ENCODE measurements around the gene CECR2.

Gene CECR2

DNA sequence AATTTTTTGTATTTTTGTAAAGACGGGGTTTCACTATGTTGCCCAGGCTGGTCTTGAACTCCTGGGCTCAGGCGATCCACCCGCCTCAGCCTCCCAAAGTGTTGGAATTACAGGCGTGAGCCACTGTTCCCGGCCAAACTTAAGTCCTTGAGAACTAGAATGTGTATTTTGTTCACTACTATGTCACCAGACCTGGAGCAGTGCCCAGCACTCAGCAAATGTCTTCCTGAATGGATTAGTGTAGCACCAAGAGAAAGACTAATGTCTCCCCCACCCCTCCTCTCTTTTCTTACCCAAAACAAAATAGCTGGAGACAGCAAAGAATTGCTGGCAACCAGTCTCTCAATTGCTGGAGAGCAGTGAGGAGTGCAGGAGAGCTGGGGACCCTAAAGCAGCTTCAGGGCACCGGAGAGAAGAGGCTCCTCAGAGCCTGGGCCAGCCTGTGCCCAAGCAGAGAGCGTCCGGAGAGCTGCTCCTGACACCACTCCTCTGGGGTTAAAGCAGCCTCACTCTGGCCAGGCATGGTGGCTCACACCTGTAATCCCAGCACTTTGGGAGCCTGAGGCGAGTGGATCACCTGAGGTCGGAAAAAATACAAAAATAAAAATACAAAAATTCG lies 209.0 kb downstream of the CECR2 start:
- DNase-seq: no peak

DNA sequence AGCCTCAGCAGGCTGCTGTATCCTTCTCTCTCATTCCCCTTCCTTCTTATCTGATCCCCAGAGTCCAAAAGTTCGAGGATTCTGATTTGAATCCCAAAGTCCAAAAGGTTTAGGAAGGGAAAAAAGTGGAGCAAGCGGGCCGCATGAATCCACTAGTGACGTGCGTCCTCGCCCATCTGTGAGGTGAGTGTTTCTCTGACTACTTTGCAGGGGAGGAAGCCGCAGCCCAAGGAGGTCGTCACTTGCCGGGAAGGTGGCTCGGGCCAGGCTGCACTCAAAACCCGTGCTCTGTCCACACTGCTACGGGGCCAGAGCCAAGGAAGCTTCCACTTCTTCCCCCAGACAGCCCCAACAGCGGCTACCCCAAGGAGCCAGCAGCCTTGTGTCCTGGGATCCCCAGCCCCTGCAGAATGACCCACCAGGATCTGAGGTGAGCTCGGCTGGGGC lies 210.3 kb downstream of the CECR2 start:
- DNase-seq: no peak

DNA sequence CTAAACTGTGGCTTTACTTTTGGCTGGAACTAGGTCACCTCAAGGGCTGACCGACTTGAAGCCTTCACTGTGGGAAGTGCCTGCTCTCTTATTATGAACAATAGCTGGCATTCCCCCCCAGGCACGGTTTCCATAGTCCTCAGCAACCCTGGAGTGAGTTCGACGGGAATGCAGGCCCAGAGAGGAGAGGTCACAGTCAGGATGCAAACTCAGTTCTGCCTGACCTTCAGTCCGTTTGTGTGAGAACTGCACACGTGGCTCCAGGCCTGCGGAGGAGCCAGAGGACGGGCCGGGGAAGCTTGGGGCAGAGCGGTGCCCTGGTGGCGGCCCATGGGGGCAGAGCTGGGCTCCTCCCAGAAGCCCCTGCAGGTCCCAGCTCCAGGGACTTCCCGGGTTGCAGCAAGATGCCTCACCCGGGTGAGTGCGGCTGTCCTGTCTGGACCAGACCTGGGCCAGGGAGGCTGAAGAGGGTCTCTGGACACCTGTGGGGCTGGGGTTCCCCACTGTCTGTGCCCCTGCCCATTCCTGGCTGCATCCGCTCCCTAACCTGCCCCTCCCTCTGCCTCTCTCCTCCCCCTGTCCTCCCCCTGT lies 211.3 kb downstream of the CECR2 start:
- DNase-seq: no peak

DNA sequence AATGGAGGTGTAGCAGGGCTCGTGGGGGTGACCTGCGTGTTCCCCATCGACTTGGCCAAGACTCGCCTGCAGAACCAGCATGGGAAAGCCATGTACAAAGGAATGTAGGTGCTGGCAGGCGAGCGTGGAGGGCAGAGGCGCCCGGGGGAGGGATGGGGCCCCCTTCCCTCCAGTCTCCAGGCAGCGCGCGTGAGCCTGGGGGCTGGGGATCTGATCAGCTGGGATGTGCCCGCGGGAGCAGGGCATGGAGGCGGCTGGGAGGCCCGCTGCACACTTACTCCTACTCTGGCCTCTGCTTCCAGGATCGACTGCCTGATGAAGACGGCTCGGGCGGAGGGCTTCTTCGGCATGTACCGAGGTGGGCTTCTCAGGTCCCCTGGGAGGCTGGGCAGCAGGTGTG lies 211.8 kb downstream of the CECR2 start:
- no peak for DNase-seq

DNA sequence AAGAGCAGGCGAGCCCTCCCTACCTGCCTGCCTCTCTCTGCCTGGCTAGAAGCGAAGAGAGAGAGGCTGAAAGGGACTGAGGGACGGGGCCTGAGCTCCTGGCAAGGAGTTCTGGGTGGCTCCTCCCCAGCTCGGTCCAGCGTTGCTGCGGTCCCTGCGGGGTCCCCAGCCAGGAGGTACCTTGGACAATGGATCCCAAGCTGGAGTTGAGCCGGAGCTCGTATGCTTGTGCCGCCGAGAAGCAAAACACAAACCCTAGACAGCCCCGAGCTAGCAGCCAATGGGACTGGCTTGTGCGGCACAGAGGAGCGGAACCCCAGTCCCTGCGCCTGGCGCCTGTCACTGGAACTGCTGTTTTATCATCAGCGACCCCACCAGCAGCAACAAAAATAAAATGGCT lies 212.4 kb downstream of the CECR2 start:
- no peak for DNase-seq

DNA sequence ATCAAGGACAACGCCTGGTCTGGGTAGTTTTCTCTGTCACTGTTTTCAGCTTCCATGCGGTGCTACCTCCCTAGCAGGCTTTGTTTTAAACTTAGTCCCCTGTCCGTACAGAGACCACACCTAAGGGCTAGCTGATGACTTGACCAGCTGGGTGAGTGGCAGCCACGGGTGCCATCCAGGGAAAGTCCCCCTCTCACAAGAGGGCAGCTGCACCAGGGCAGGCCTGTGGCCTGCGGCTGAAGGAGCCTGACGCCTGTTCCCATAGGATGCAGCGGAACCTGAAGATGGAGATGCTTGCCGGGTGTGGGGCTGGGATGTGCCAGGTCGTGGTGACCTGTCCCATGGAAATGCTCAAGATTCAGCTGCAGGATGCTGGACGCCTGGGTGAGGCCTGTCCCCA lies 213.9 kb downstream of the CECR2 start:
- no peak for DNase-seq

DNA sequence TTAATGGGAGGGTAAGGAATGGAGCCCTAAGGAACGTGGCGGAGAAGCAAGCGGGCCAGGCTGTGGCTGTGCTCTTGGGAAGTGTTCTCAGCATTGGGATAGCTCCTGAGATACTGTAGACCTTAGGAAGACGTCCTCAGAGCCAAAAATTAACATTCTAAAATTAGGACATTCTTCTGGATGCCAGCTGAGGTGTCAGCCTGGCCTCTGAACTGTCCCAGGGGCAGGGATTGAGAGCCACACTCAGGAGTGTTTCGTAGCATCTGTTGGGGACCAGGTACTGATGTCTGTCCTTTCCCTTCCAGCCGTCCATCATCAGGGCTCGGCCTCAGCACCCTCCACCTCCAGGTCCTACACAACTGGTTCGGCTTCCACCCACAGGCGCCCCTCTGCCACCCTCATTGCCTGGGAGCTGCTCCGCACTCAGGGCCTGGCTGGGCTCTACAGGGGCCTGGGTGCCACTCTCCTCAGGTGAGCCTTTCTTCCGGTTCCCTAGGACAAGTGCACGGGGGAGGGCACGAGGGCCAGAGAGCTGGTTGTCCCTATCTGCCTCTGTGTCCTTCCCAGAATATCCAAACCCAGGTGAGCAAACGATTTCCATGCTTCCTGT lies 217.7 kb downstream of the CECR2 start:
- DNase-seq: no peak

DNA sequence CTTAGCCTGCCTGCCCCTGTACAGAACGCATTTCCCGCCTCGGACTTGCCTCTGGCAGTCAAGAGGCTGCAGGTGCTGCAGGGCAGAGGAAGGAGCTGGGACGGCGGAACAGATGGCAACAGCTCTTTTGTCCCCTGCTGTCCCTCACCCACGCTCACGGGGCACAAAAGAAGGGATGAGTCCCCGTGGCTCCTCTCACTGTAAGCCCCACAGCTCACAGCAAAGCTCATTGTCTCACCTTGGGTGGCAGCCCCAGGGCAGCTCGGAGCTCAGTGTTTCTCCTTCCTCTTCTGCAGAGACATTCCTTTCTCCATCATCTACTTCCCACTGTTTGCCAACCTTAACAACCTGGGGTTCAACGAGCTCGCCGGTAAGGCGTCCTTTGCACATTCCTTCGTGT lies 218.4 kb downstream of the CECR2 start:
- DNase-seq: no peak

DNA sequence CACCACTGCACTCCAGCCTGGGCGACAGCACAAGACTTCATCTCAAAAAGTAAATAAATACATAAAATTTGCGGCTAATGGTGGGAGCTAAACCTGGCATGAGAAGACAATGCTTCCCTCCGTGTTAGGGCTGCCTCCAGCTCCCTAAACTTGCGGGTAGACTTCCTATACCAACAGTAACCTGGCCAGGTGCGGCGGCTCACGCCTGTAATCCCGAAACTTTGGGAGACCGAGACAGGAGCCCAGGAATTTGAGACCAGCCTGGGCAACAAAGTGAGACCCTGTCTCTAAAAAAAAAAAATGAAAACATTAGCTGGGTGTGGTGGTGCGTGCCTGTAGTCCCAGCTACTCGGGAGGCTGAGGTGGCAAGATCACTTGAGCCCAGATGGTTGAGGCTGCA lies 219.3 kb downstream of the CECR2 start:
- no peak for DNase-seq

DNA sequence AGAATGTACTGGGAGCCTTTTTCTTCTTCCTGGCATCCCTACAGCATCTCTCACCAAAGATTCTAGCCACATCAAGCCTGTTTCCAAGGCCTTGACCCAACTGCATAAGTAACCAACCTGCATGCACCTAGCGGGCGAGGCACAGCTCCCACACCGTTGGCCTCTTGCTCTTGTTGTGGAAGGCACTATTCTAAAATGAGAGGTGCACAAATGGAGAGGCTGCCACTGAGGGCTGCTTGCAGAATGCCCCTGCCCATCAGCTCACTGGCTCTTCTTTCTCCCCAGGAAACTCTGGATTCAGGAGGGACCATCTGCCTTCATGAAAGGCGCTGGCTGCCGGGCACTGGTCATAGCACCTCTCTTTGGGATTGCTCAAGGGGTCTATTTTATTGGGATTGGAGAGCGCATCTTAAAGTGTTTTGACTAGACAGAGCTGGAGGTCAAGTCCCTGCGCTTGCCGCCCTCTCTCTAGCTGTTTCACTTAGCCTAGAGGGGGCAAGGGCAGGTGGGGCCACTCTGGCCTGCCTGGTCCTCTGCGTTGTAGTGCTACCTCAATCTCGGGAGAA lies 220.6 kb downstream of the CECR2 start:
- DNase-seq: no peak

DNA sequence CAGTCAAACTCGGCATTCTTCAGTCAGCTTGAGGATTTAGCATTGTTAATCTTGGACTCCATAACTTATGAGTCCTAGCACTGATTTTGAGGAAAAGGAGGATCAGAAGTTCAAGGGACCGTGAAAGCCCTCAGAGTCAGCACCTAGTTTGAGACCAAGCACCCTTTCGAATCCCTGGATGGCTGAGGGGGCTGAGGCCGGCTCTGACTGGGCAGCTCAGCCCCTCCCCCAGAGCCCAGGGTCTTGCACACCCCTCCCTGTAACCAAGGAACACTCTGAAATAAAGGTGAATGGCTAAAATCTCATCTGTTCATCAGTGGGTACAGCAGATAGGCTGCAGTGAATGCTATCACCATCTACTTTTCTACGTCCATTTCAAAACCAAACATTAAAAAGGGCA lies 221.3 kb downstream of the CECR2 start:
- DNase-seq: no peak

DNA sequence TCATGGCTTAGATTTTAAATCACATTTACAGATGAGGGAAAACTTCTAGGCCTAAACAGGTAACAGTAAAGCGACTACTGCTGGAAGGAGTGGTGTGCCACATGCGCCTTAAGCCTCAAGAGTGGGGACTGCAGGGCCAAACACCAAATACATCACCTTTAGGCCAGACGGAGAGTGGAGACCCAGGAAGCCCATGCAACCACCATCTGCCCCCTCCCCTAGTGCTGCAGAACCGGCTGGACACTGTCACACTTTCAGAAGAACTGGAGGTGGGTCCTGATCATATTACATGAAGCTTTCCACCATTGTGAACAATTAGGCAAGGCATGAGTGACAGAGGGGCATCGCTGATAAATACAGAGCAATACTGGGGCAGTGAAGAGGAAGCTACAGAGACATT lies 222.9 kb downstream of the CECR2 start:
- no peak for DNase-seq

DNA sequence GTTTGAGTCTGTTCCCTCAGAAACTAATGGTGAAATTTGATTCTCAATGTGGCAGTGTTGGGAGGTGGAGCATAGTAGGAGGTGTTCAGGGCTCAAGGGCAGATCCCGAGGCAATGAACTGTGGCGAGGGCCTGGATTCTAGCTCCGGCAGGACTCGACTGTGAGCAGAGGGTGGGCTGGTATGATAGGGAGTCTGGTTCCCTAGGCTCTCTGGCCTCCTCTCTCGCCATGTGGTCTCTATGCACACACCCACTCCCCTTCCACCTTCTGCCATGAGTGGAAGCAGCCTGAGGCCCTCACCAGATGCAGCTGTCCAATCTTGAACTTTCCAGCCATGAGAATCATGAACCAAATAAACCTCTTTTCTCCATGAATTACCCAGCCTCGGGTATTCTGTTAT lies 227.0 kb downstream of the CECR2 start:
- DNase-seq: no peak

DNA sequence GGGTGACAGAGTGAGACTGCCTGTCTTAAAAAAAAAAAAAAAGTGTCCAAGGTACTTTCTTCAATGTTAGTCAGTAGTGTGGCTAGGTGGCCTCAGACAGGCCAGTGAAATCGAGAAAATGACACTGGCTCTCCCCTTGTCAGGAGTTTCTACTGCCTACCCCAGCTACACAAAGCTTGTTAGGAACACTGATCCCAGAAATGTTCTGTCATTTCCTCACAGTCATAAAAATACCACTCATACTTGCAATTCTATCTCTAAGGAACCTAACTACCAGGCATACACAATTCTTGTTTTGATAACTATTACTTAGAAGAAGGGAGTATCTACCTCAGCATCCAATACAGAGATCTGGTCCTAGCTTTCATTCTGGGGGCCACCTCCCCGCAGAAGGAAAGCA lies 228.0 kb downstream of the CECR2 start:
- DNase-seq: no peak

DNA sequence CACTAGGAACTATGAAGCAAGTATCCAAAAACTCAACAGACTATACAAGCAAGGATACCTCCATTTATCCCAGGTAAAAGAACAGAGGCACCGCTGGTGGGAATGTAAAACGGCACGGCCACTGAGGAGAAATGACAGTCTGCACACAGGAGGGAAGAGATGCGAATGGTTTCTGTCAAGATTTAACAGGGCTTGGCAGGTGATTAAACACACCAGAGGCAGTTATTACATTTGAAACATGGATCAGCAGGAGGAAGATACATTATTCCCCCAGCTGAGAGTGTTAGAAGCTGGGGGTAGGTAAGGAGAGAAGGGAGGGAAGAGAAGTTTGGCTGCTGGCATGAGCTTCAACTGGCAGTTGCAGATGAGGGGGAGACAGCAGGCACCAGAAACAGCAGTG lies 229.1 kb downstream of the CECR2 start:
- DNase-seq: no peak

DNA sequence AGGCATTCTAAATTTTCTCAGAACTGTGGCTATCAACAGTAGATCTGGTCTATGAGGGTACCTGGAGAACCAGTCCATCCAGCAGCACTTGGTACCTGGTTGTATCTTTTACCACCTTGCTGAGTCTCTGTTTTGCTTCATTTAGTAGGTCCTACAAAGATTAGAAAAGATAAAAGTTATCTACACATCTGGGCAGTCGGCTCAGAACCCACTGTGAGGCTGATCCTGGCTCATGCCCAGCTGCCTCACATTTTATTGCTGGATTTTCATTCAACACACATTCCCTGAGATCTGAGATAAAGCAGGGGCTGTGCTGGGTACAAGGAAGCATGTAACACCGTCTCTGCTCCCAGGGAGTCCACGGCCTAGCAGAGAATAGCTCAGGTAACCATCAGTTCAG lies 231.8 kb downstream of the CECR2 start:
- DNase-seq: no peak

DNA sequence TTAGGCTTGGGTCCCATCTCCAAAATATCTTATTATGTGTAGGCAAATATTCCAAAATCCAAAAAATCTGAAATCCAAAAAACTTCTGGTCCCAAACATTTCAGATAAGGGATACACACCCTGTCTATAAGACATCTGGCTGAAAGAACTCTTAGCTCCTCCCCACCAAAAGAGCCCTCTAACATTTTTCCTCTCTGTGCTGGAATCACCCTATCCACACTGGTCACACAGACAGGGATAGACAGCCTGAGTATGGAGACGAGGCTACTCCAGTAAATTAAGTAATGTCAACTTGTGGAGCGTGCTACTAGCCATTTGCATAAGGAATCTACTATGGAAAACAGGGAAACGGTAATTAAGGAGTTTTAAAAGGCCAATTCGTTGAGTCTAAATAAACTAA lies 234.4 kb downstream of the CECR2 start:
- no peak for DNase-seq

DNA sequence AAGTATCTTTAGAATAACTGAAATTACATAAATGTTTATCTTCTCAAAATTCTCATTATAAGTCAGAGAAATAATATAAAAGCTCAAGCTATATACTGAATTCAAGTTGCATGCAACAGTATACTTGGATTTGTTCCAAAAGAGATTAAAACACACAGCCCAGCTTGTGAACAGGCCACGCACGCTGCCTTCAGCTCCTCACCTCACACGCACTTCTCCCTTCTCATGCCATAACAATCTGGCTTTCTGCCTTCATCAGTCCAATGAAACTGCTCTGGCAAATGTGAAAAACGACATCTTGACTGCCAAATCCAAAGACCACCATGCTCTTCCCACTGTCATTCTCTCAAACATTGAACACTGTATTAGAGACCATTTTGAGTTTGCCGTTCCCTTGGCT lies 237.2 kb downstream of the CECR2 start:
- no peak for DNase-seq

All from amniotic stem cell (primary cell).